Epithelial cell of proximal tubule (primary cell): ENCODE results near the gene GPR141. TPM values are rescaled to one million over a fixed set of nuclear protein-coding genes. Genes with fewer than 3 reads are reported as not detected.

Experiments used
- DNase-seq: peaks from one replicate; pipeline ENCODE4 v3.0.0-alpha.2; 2011; ENCODE audit warnings: low read depth
- H3K4me3 ChIP-seq: 2 replicates; pipeline ENCODE4 v1.5.1; 2011; ENCODE audit warnings: low read depth, mild to moderate bottlenecking, low read length
- total RNA-seq: library from RNA; depleted of rRNA; stranded (reverse); fragments of >200 nt; gene quantifications from 2 replicates; pipeline ENCODE4 v1.2.3, GENCODE V29; 2015
- TF ChIP-seq, protein P1 (sequence below): conservative IDR thresholded peaks from 2 replicates; pipeline ENCODE4 v1.5.1; 2012; ENCODE audit warnings: low read depth, mild to moderate bottlenecking, low read length

Gene GPR141
- total RNA-seq, 1 donor from 2014 or later = not detected

DNA sequence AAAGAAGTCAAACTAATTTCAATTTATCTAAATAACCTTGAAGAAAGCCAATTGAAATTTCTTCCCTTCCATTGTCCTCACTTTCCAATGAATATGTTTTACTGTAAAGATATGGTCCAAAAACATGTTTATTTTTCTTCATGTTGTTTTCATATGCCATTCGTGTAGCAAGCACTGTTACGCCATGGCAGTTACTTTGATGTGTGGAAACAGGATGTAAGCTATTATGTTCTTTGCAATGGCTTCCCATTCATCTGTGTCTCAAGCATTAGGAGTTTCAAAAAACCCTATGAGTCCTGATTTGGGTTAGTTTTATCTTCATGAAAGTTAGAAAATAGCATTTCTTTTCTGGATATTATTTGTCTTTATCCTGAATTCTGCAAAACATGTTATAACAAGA lies 31.0 kb downstream of the GPR141 start:
- TF ChIP-seq, protein P1, sequence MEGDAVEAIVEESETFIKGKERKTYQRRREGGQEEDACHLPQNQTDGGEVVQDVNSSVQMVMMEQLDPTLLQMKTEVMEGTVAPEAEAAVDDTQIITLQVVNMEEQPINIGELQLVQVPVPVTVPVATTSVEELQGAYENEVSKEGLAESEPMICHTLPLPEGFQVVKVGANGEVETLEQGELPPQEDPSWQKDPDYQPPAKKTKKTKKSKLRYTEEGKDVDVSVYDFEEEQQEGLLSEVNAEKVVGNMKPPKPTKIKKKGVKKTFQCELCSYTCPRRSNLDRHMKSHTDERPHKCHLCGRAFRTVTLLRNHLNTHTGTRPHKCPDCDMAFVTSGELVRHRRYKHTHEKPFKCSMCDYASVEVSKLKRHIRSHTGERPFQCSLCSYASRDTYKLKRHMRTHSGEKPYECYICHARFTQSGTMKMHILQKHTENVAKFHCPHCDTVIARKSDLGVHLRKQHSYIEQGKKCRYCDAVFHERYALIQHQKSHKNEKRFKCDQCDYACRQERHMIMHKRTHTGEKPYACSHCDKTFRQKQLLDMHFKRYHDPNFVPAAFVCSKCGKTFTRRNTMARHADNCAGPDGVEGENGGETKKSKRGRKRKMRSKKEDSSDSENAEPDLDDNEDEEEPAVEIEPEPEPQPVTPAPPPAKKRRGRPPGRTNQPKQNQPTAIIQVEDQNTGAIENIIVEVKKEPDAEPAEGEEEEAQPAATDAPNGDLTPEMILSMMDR = no peak
- no peak for DNase-seq

GRCh38 chr7:37718585-37718984 lies 35.0 kb downstream of the GPR141 start:
- TF ChIP-seq, protein P1 = no peak
- H3K4me3 ChIP-seq = no peak overlapping the region
- DNase-seq = no peak

More for the DNA sequence above, 31.0 kb downstream of the GPR141 start:
- no peak overlapping the region for H3K4me3 ChIP-seq

DNA sequence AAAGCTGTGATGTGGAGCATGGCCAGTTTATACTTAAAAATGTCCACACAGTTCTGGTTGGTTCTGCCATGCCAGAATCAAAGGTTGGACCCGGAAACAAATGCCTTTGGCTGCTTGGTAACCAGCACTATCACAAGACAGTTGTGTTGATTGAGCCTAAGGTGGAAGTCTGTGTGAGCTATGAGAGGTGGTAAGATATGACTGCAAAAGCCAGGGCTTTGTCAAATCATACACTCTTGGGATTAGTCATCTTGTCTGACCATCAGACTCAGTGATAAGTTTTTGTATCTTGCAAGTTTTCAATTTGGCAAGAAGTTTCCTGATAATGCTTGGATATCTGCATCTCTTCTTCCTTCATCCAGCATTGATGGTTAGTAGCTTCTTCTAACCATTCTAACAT lies 35.5 kb downstream of the GPR141 start:
- no peak overlapping the region for H3K4me3 ChIP-seq
- TF ChIP-seq, protein P1 = no peak
- DNase-seq = no peak

GRCh38 chr7:37724732-37725131 lies 41.2 kb downstream of the GPR141 start:
- DNase-seq = no peak
- no peak overlapping the region for H3K4me3 ChIP-seq
- TF ChIP-seq, protein P1 = no peak

DNA sequence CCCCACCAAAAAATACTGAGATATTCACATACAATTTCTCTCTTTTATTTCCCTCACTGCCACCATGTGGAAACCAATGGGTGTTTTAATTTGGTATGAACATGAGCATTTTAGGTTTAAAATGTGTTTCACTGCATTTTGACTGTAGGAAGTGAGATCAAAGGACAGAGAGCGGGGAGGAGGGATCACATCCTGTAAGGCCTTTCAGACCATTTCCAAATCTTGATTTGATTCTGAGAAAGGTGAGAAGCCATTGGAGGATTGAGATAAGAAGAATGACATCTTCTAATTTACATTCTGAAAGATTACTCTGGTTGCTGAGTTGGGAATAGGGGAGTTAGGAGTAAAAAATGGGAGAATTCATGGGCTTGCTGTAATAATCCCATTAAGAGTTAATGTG lies 42.5 kb downstream of the GPR141 start:
- TF ChIP-seq, protein P1 = no peak
- DNase-seq = no peak
- H3K4me3 ChIP-seq = no peak overlapping the region

GRCh38 chr7:37728747-37729146 lies 45.2 kb downstream of the GPR141 start:
- H3K4me3 ChIP-seq = no peak overlapping the region
- peak; percentile 47 for DNase-seq

GRCh38 chr7:37729181-37729580 lies 45.6 kb downstream of the GPR141 start:
- TF ChIP-seq, protein P1 = no peak
- no peak overlapping the region for H3K4me3 ChIP-seq
- no peak for DNase-seq

More at GRCh38 chr7:37728747-37729146, 45.2 kb downstream of the GPR141 start:
- TF ChIP-seq, protein P1 = no peak
